ENCODE data around the gene THOC6. TPM values are rescaled to one million over a fixed set of nuclear protein-coding genes. Genes with fewer than 3 reads are reported as not detected.

THOC6 gene
- total and polyA plus RNA-seq, 7 experiments from 2014 or later = 25.3 to 60.6 (median 27.0) TPM

DNA sequence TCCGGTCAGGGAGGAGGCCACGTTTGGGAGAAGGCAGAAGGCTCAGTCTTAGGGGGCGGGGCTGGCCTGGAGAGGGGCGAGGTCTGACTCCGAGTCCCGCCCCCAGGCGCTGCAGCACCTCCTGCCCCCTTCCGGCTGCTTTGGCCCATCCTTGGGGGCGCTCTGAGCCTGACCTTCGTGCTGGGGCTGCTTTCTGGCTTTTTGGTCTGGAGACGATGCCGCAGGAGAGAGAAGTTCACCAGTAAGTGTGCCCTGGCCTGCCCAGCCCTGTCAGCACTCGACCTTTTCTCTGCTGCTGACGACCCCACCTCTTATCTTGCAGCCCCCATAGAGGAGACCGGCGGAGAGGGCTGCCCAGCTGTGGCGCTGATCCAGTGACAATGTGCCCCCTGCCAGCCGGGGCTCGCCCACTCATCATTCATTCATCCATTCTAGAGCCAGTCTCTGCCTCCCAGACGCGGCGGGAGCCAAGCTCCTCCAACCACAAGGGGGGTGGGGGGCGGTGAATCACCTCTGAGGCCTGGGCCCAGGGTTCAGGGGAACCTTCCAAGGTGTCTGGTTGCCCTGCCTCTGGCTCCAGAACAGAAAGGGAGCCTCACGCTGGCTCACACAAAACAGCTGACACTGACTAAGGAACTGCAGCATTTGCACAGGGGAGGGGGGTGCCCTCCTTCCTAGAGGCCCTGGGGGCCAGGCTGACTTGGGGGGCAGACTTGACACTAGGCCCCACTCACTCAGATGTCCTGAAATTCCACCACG, 2.2 kb upstream of the THOC6 start:
- Mint-ChIP-seq H3K27ac (peak overlapping the region; percentile 78 to 98 (median 88)), H3K27me3 (peaks cover 0 to 15% (median 0%) of the 10 kb centered on the region in 5 donors), H3K9me3 (no peaks in the 10 kb centered on the region), H3K4me3 (peak overlapping the region; percentile 84 to 93 (median 90)), H3K4me1 (peaks cover 12 to 63% (median 44%) of the 10 kb centered on the region in 7 donors), H3K36me3 (peaks cover 0 to 8% (median 3%) of the 10 kb centered on the region in 5 donors)
- Histone ChIP-seq H3K36me3 (ENCODE audit: control insufficient read depth in 2 of 3, insufficient read depth in 3 of 3, low read length in 3 of 3) (peaks cover 0 to 12% (median 0%) of the 10 kb centered on the region in 3 experiments), H3K9me3 (ENCODE audit: control insufficient read depth in 2 of 3, low read length in 3 of 3) (no peaks in the 10 kb centered on the region), H3K4me1 (ENCODE audit: control insufficient read depth in 2 of 2, insufficient read depth in 2 of 2, low read length in 2 of 2) (peaks cover 36 to 43% of the 10 kb centered on the region in 2 donors), H3K27me3 (ENCODE audit: control insufficient read depth in 2 of 2, insufficient read depth in 2 of 2, low read length in 2 of 2) (no peaks in the 10 kb centered on the region), H3K27ac (ENCODE audit: low read depth, low read length) (peak overlapping the region; percentile 63), H3K4me3 (ENCODE audit: low read length) (peak overlapping the region; percentile 58)
- intact Hi-C loops (cut with micrococcal nuclease) = loop anchor here (1.0 to 10.0 kb wide), 10 partner anchors 17 to 1231 kb away; partner anchors contain the start of genes CEMP1 (in 1 of the 2), CLUAP1 (in 1 of the 2), FLYWCH1 (in 1 of the 2) and FLYWCH2 (in 1 of the 2)
- peak; percentile 29 for ATAC-seq
- peak; percentile 42 to 79 (median 63) for DNase-seq
- POLR2A ChIA-PET = interaction anchor here (1.1 to 2.9 kb wide), 8 partner anchors 7 to 245 kb away, joined by 4 to 12 read pairs (median 9); partner anchors contain the start of gene ZNF213
- CTCF ChIA-PET = interaction anchor here (0.7 to 3.3 kb wide), 4 partner anchors 14 to 251 kb away, joined by 3 to 11 read pairs (median 4); partner anchors contain the start of gene ZNF213

DNA sequence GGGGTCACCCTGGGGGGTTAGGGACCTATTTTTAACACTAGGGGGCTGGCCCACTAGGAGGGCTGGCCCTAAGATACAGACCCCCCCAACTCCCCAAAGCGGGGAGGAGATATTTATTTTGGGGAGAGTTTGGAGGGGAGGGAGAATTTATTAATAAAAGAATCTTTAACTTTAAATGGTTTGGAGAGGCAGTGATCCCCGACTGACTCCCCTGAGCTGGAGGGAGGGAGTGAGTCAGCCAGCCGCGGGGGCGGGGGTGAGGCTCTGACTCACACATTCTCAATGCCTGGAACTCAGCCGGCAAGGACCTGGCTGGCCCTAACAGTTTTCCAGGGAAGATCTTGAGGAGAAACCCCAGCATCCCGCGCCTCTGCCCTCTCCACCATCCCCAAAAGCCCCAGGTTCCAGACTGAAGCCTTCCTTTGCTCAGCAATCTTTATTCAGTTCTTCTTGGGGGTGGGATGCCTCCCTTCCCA, 1.6 kb upstream of the THOC6 start:
- Mint-ChIP-seq H3K36me3 (peaks cover 0 to 14% (median 3%) of the 10 kb centered on the region in 5 donors), H3K27ac (peak overlapping the region; percentile 78 to 99 (median 94)), H3K9me3 (no peaks in the 10 kb centered on the region), H3K4me3 (peak overlapping the region in 9 of 10 donors; percentile 87 to 98 (median 93)), H3K4me1 (peaks cover 12 to 64% (median 44%) of the 10 kb centered on the region in 7 donors), H3K27me3 (peaks cover 0 to 12% (median 0%) of the 10 kb centered on the region in 5 donors)
- POLR2A ChIA-PET = interaction anchor here (0.6 to 2.9 kb wide), 5 partner anchors 10 to 45 kb away, joined by 3 to 11 read pairs (median 5); no protein-coding TSS in a partner anchor
- DNase-seq (peak in 2 of 9 donors; percentile 75 to 88), ATAC-seq (no peak)
- Histone ChIP-seq H3K4me3 (ENCODE audit: low read length) (no peak overlapping the region), H3K36me3 (ENCODE audit: control insufficient read depth in 2 of 3, insufficient read depth in 3 of 3, low read length in 3 of 3) (peaks cover 0 to 18% (median 0%) of the 10 kb centered on the region in 3 experiments), H3K27me3 (ENCODE audit: control insufficient read depth in 2 of 2, insufficient read depth in 2 of 2, low read length in 2 of 2) (no peaks in the 10 kb centered on the region), H3K9me3 (ENCODE audit: control insufficient read depth in 2 of 3, low read length in 3 of 3) (no peaks in the 10 kb centered on the region), H3K27ac (ENCODE audit: low read depth, low read length) (peak overlapping the region; percentile 98), H3K4me1 (ENCODE audit: control insufficient read depth in 2 of 2, insufficient read depth in 2 of 2, low read length in 2 of 2) (peaks cover 36 to 43% of the 10 kb centered on the region in 2 donors)
- CTCF ChIA-PET = interaction anchor here (0.7 to 3.3 kb wide), 4 partner anchors 9 to 251 kb away, joined by 3 to 11 read pairs (median 4); partner anchors contain the start of gene ZNF213
- intact Hi-C loops (cut with micrococcal nuclease) = loop anchor here (2.0 to 10.0 kb wide), 7 partner anchors 110 to 1230 kb away; partner anchors contain the start of genes CEMP1 (in 1 of the 2), CLUAP1 (in 1 of the 2), FLYWCH1 (in 1 of the 2) and FLYWCH2 (in 1 of the 2)

DNA sequence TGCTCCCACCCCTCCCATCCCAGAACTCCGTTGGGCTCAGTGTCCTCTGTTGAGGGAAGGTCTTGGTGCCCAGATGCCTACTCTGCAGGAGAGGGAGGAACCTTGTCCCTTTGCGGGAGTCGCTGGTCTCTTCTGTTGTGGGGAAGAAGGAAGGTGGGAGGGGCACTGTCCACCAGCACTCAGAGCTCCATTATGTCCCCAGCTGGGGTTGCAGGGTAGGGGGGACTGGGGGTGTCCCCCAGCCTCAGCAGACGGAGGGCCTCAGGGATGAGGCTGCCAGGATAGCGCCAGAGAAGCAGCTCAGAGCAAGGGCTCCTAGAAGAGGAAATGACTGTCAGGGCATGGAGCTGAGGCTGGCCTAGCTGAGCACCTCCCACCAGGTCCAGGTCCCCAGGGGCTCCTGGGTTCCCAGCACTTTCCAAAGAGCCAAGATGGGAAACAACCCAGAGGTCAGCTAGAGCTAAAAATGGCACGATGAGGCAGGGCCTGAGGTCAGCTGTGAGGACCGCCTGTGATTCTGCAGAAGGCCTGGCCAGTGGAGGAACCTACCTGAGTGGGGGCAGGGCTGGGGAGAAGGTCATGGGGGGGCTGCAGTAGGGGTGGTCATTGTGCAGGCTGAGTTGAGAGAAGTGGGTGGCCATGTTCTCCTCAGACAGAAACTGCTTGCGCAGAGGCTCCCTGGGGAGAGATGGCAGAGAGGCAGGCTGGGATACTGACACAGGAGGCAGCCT, 986 bp upstream of the THOC6 start:
- H3K4me3 ChIP-seq (ENCODE audit: low read length) = no peak overlapping the region
- peaks cover 0 to 20% (median 0%) of the 10 kb centered on the region in 3 experiments for H3K36me3 ChIP-seq (ENCODE audit: control insufficient read depth in 2 of 3, insufficient read depth in 3 of 3, low read length in 3 of 3)
- peaks cover 0 to 14% (median 3%) of the 10 kb centered on the region in 5 donors for H3K36me3 Mint-ChIP-seq
- H3K4me1 Mint-ChIP-seq = peaks cover 12 to 64% (median 44%) of the 10 kb centered on the region in 7 donors
- H3K4me3 Mint-ChIP-seq = peak overlapping the region; percentile 78 to 98 (median 92)
- H3K27me3 Mint-ChIP-seq = peaks cover 0 to 12% (median 0%) of the 10 kb centered on the region in 5 donors
- ChIA-PET CTCF (interaction anchor here (1.0 to 3.3 kb wide), 3 partner anchors 9 to 112 kb away, joined by 3 to 11 read pairs (median 5); partner anchors contain the start of gene ZNF213), POLR2A (interaction anchor here (0.6 to 2.9 kb wide), 9 partner anchors 9 to 112 kb away, joined by 3 to 11 read pairs (median 4); partner anchors contain the start of genes CLDN9 and ZNF213)
- H3K4me1 ChIP-seq (ENCODE audit: control insufficient read depth in 2 of 2, insufficient read depth in 2 of 2, low read length in 2 of 2) = peaks cover 36 to 43% of the 10 kb centered on the region in 2 donors
- H3K27ac Mint-ChIP-seq = peak overlapping the region; percentile 84 to 99 (median 94)
- H3K27ac ChIP-seq (ENCODE audit: low read depth, low read length) = peak overlapping the region; percentile 98
- intact Hi-C loops (cut with micrococcal nuclease) = loop anchor here (2.0 to 10.0 kb wide), 7 partner anchors 111 to 1229 kb away; partner anchors contain the start of genes CEMP1 (in 1 of the 2), CLUAP1 (in 1 of the 2), FLYWCH1 (in 1 of the 2) and FLYWCH2 (in 1 of the 2)
- ATAC-seq (no peak), DNase-seq (no peak)
- no peaks in the 10 kb centered on the region for H3K9me3 ChIP-seq (ENCODE audit: control insufficient read depth in 2 of 3, low read length in 3 of 3)
- no peaks in the 10 kb centered on the region for H3K27me3 ChIP-seq (ENCODE audit: control insufficient read depth in 2 of 2, insufficient read depth in 2 of 2, low read length in 2 of 2)
- no peaks in the 10 kb centered on the region for H3K9me3 Mint-ChIP-seq

DNA sequence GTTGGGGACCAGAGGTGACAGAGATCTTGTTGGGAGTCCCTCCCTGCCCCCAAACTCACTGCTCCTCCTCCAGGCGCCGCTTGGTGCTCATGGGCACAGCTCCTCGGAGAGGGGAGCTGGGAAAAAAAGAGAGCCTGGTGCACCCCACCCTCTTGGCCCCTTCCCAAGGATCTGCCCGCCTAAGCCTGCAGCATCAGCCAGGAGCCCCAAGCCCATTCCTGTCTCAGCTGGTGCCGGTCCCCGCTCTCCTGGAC, 493 bp upstream of the THOC6 start:
- peak overlapping the region; percentile 98 for H3K27ac ChIP-seq (ENCODE audit: low read depth, low read length)
- Mint-ChIP-seq H3K27me3 (peaks cover 0 to 7% (median 0%) of the 10 kb centered on the region in 5 donors), H3K36me3 (peaks cover 0 to 14% (median 3%) of the 10 kb centered on the region in 5 donors), H3K27ac (peak overlapping the region; percentile 84 to 99 (median 94)), H3K4me1 (peaks cover 12 to 62% (median 47%) of the 10 kb centered on the region in 7 donors), H3K9me3 (no peaks in the 10 kb centered on the region), H3K4me3 (peak overlapping the region; percentile 78 to 98 (median 92))
- H3K36me3 ChIP-seq (ENCODE audit: control insufficient read depth in 2 of 3, insufficient read depth in 3 of 3, low read length in 3 of 3) = peaks cover 0 to 20% (median 0%) of the 10 kb centered on the region in 3 experiments
- DNase-seq (peak in 1 of 9 donors; percentile 22), ATAC-seq (no peak)
- H3K9me3 ChIP-seq (ENCODE audit: control insufficient read depth in 2 of 3, low read length in 3 of 3) = no peaks in the 10 kb centered on the region
- CTCF ChIA-PET = interaction anchor here (1.0 to 3.3 kb wide), 3 partner anchors 8 to 112 kb away, joined by 3 to 11 read pairs (median 5); partner anchors contain the start of gene ZNF213
- POLR2A ChIA-PET = interaction anchor here (0.6 to 2.9 kb wide), 8 partner anchors 9 to 112 kb away, joined by 3 to 11 read pairs (median 4); partner anchors contain the start of genes CLDN9 and ZNF213
- intact Hi-C loops (cut with micrococcal nuclease) = loop anchor here (2.0 to 10.0 kb wide), 7 partner anchors 111 to 1229 kb away; partner anchors contain the start of genes CEMP1 (in 1 of the 2), CLUAP1 (in 1 of the 2), FLYWCH1 (in 1 of the 2) and FLYWCH2 (in 1 of the 2)
- no peaks in the 10 kb centered on the region for H3K27me3 ChIP-seq (ENCODE audit: control insufficient read depth in 2 of 2, insufficient read depth in 2 of 2, low read length in 2 of 2)
- peak overlapping the region; percentile 87 for H3K4me3 ChIP-seq (ENCODE audit: low read length)
- H3K4me1 ChIP-seq (ENCODE audit: control insufficient read depth in 2 of 2, insufficient read depth in 2 of 2, low read length in 2 of 2) = peaks cover 36 to 45% of the 10 kb centered on the region in 2 donors

DNA sequence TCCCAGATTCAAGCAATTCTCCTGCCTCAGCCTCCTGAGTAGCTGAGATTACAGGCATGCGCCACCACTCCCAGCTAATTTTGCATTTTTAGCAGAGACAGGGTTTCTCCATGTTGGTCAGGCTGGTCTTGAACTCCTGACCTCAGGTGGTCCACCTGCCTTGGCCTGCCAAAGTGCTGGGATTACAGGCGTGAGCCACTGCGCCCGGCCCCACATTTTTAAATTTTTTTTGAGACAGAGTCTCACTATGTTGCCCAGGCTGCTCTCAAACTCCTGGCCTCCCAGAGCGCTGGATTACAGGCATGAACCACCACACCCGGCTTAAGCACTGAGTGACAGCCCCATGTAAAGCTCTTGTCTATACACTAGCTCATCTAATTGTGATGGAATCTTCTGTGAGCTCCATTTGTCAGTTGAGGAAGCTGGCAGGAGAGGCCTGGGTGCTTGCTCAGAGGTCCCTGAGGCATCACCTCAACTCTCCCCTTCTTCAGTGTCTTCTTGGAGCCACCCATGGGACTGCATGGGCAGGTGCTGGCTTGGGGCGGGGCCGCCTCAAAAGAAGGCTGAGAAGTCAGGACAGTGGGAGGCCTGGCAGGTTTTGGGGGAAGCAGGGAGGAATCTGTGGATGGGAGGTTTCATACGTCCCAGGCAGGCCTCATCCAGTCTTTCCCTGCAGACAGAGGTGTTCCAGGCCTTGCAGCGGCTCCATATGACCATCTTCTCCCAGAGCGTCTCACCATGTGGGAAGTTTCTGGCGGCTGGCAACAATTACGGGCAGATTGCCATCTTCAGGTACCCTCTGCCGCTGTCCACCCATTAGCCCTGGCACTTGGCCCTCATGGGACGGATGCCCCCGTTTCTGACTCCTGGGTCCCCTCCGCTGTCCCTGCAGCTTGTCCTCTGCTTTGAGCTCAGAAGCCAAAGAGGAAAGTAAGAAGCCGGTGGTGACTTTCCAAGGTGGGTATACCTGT, 1.5 kb downstream of the THOC6 start:
- ATAC-seq = no peak

More for the DNA sequence above, 1.5 kb downstream of the THOC6 start:
- peaks cover 0 to 14% (median 3%) of the 10 kb centered on the region in 5 donors for H3K36me3 Mint-ChIP-seq
- peaks cover 0 to 20% (median 0%) of the 10 kb centered on the region in 3 experiments for H3K36me3 ChIP-seq (ENCODE audit: control insufficient read depth in 2 of 3, insufficient read depth in 3 of 3, low read length in 3 of 3)
- H3K4me1 ChIP-seq (ENCODE audit: control insufficient read depth in 2 of 2, insufficient read depth in 2 of 2, low read length in 2 of 2) = peaks cover 51% of the 10 kb centered on the region in 2 donors
- intact Hi-C loops (cut with micrococcal nuclease) = loop anchor here in 1 of 2 donors (10.0 kb wide), 2 partner anchors 239 to 491 kb away; partner anchors contain the start of genes CEMP1 and PDPK1
- ChIA-PET CTCF (interaction anchor here (0.7 to 9.2 kb wide), 3 partner anchors 22 to 103 kb away, joined by 4 to 98 read pairs (median 4); no protein-coding TSS in a partner anchor), POLR2A (interaction anchor here (1.0 kb wide), 1 partner anchor 15 kb away, joined by 3 read pairs; no protein-coding TSS in a partner anchor)
- no peak overlapping the region for H3K4me3 ChIP-seq (ENCODE audit: low read length)
- peak overlapping the region in 3 of 10 donors; percentile 9 to 53 (median 25) for H3K4me3 Mint-ChIP-seq
- no peak overlapping the region for H3K27ac Mint-ChIP-seq
- peaks cover 6 to 17% (median 11%) of the 10 kb centered on the region in 5 donors for H3K27me3 Mint-ChIP-seq
- peaks cover 27 to 64% (median 53%) of the 10 kb centered on the region in 7 donors for H3K4me1 Mint-ChIP-seq
- H3K27me3 ChIP-seq (ENCODE audit: control insufficient read depth in 2 of 2, insufficient read depth in 2 of 2, low read length in 2 of 2) = peaks cover 0 to 5% of the 10 kb centered on the region in 2 donors
- DNase-seq = no peak
- H3K9me3 ChIP-seq (ENCODE audit: control insufficient read depth in 2 of 3, low read length in 3 of 3) = no peaks in the 10 kb centered on the region
- H3K9me3 Mint-ChIP-seq = no peaks in the 10 kb centered on the region
- H3K27ac ChIP-seq (ENCODE audit: low read depth, low read length) = no peak overlapping the region

Measured in naive thymus-derived CD4-positive, alpha-beta T cell (primary cell).